Glutamatergic neuron (in vitro differentiated cells): Measurements from ENCODE around the gene DNAH2. TPM values are rescaled to one million over a fixed set of nuclear protein-coding genes. Genes with fewer than 3 reads are reported as not detected.

Experiments used
- DNase-seq: peaks from one replicate; pipeline ENCODE4 v3.0.0; 2022
- H3K27ac Mint-ChIP-seq: one replicate; pipeline ENCODE4 v1.8.0; 2020; ENCODE audit warnings: mild to moderate bottlenecking, mixed read lengths, inconsistent platforms; ENCODE audit not compliant: unreplicated experiment
- H3K27me3 Mint-ChIP-seq: one replicate; pipeline ENCODE4 v1.8.0; 2020; ENCODE audit warnings: mild to moderate bottlenecking, moderate library complexity, mixed read lengths, inconsistent platforms; ENCODE audit not compliant: unreplicated experiment
- H3K36me3 Mint-ChIP-seq: one replicate; pipeline ENCODE4 v1.8.0; 2020; ENCODE audit warnings: mild to moderate bottlenecking, mixed read lengths, inconsistent platforms; ENCODE audit not compliant: unreplicated experiment
- H3K4me1 Mint-ChIP-seq: one replicate; pipeline ENCODE4 v1.8.0; 2020; ENCODE audit warnings: mild to moderate bottlenecking, low read depth, mixed read lengths, inconsistent platforms; ENCODE audit not compliant: unreplicated experiment
- H3K4me3 Mint-ChIP-seq: one replicate; pipeline ENCODE4 v1.8.0; 2020; ENCODE audit warnings: mild to moderate bottlenecking, mixed read lengths, inconsistent platforms; ENCODE audit not compliant: unreplicated experiment
- H3K9me3 Mint-ChIP-seq: one replicate; pipeline ENCODE4 v1.8.0; 2020; ENCODE audit warnings: mild to moderate bottlenecking, moderate library complexity, mixed read lengths, inconsistent platforms; ENCODE audit not compliant: unreplicated experiment
- CTCF ChIP-seq: fragments of 200-600 bp; sonication (generic); IDR thresholded peaks from one replicate; pipeline ENCODE4 v1.5.0; 2021; ENCODE audit not compliant: partially characterized antibody, unreplicated experiment
- long read RNA-seq: library from polyadenylated mRNA; unstranded; transcript quantifications from one replicate; pipeline ENCODE4 v2.0.0, GENCODE V29; 2020; ENCODE audit not compliant: unreplicated experiment
- total RNA-seq: library from RNA; stranded (reverse); fragmentation: NEBNext Ultra II Directional; extraction: Animal tissue kit (Norgen Biotek cat#: 25700); gene quantifications from one replicate; pipeline ENCODE4 v1.2.1, GENCODE V29; 2021; ENCODE audit not compliant: unreplicated experiment

Gene DNAH2, protein sequence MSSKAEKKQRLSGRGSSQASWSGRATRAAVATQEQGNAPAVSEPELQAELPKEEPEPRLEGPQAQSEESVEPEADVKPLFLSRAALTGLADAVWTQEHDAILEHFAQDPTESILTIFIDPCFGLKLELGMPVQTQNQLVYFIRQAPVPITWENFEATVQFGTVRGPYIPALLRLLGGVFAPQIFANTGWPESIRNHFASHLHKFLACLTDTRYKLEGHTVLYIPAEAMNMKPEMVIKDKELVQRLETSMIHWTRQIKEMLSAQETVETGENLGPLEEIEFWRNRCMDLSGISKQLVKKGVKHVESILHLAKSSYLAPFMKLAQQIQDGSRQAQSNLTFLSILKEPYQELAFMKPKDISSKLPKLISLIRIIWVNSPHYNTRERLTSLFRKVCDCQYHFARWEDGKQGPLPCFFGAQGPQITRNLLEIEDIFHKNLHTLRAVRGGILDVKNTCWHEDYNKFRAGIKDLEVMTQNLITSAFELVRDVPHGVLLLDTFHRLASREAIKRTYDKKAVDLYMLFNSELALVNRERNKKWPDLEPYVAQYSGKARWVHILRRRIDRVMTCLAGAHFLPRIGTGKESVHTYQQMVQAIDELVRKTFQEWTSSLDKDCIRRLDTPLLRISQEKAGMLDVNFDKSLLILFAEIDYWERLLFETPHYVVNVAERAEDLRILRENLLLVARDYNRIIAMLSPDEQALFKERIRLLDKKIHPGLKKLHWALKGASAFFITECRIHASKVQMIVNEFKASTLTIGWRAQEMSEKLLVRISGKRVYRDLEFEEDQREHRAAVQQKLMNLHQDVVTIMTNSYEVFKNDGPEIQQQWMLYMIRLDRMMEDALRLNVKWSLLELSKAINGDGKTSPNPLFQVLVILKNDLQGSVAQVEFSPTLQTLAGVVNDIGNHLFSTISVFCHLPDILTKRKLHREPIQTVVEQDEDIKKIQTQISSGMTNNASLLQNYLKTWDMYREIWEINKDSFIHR (N-terminal part only)
- 0.07 TPM for total RNA-seq
- long read RNA-seq: 0 reads

DNA sequence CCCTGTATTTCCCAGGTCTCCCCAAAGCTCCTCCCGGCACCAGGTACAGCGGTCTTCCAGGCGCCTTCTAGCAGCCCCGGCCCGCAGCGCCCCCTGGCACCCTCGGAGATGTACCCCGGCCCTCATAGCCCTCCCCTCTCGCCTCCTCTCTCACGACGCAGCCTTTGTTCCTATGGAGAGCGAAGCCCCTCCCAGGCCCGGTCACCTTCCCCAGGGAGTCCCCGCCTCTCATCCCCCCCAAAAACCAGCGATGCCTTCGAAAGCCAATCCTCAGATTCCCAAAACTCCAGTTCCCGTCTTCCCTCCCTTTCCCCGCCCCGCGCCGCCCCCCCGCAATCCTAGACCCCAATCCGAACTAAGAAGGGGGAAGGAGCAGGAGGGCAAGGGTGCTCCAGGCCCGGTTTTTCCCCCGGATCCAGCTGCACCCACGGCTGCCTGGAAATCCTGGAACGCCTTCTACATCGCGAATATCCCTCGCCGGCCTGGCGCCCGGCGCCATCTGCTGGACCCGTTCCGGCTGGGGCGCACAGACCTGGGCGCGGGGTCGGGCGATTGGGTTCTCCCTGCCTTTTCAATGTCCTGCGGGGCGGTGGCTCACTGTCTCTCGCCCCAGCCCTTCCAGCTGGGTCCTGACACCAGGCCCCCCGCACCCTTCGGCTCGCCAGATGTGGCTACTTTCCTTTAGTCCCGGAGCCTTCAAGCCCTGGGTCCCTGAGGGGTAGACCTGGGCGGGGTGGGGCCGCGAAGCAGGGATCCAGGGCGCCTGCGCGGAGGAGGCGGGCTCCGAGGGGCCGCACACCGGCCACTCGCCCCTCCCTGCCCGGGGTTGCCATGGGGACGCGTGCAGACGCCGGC, at the start of gene DNAH2:
Gene DNAH2, plus strand, starts transcription at position 844 of the 855 bp plus-strand sequence. CDS start 1,991 bp downstream, outside the sequence.
- H3K27me3 Mint-ChIP-seq: peaks cover 15% of the 10 kb centered on the region
- TF ChIP-seq CTCF: no peak
- peaks cover 42% of the 10 kb centered on the region for H3K4me1 Mint-ChIP-seq
- H3K27ac Mint-ChIP-seq: peak within 1 kb of the TSS; percentile 93
- peaks cover 4% of the 10 kb centered on the region for H3K9me3 Mint-ChIP-seq
- DNase-seq: peak; percentile 95
- H3K4me3 Mint-ChIP-seq: peak within 1 kb of the TSS; percentile 89
- H3K36me3 Mint-ChIP-seq: no peaks in the 10 kb centered on the region

- Mint-ChIP-seq H3K9me3 (no peaks in the 10 kb centered on the region), H3K4me3 (no peak overlapping the region), H3K27me3 (peaks cover 2% of the 10 kb centered on the region), H3K27ac (no peak overlapping the region), H3K4me1 (no peaks in the 10 kb centered on the region), H3K36me3 (peaks cover 3% of the 10 kb centered on the region)
- DNase-seq: no peak
- no peak for TF ChIP-seq CTCF
Observed at GRCh38 chr17:7668482-7668881, 49.1 kb upstream of the DNAH2 start.

GRCh38 chr17:7673239-7673638, 44.3 kb upstream of the DNAH2 start:
- Mint-ChIP-seq H3K4me3 (no peak overlapping the region), H3K4me1 (no peaks in the 10 kb centered on the region), H3K9me3 (no peaks in the 10 kb centered on the region), H3K27ac (no peak overlapping the region), H3K27me3 (peaks cover 2% of the 10 kb centered on the region), H3K36me3 (peaks cover 10% of the 10 kb centered on the region)
- DNase-seq: peak; percentile 45
- TF ChIP-seq CTCF: peak; percentile 76

GRCh38 chr17:7674934-7675333, 42.6 kb upstream of the DNAH2 start:
- H3K27ac Mint-ChIP-seq: no peak overlapping the region
- no peak for DNase-seq
- no peaks in the 10 kb centered on the region for H3K9me3 Mint-ChIP-seq
- no peak for TF ChIP-seq CTCF
- no peaks in the 10 kb centered on the region for H3K4me1 Mint-ChIP-seq
- H3K27me3 Mint-ChIP-seq: peaks cover 2% of the 10 kb centered on the region
- H3K4me3 Mint-ChIP-seq: no peak overlapping the region
- H3K36me3 Mint-ChIP-seq: peaks cover 10% of the 10 kb centered on the region
